ENCODE data around the gene GLB1L3.

GLB1L3 gene

GRCh38 chr11:134272381-134273316 lies 3.5 kb upstream of the GLB1L3 start:
- Histone ChIP-seq H3K4me1 (ENCODE audit: control insufficient read depth, insufficient read depth, low read length) (peaks cover 7% of the 10 kb centered on the region), H3K4me3 (ENCODE audit: low read depth, low read length) (no peak overlapping the region), H3K9me3 (ENCODE audit: control insufficient read depth, insufficient read depth, low read depth, low read length) (no peaks in the 10 kb centered on the region), H3K27ac (ENCODE audit: extremely low read depth, low read depth, low read length) (no peak overlapping the region), H3K36me3 (ENCODE audit: control insufficient read depth in 2 of 2, insufficient read depth in 1 of 2, low read length in 2 of 2) (no peaks in the 10 kb centered on the region)
- ChIA-PET POLR2A (interaction anchor here (0.8 to 2.2 kb wide), 4 partner anchors 11 to 239 kb away, joined by 3 to 11 read pairs (median 8); partner anchors contain the start of genes ACAD8, NCAPD3, THYN1 and VPS26B), CTCF (interaction anchor here (0.7 to 5.4 kb wide), 4 partner anchors 11 to 274 kb away, joined by 3 to 35 read pairs (median 5); no protein-coding TSS in a partner anchor)
- TF ChIP-seq PRDM10 (tag by site-specific recombination; IDR thresholded peaks at IDR 0.05) (0 out of 2 replicates have a peak, but pooled peaks have one; percentile 15), PRDM1 (tag by site-specific recombination; IDR thresholded peaks at IDR 0.05) (0 out of 2 replicates have a peak, but pooled peaks have one; percentile 6), ZNF18 (tag by site-specific recombination; IDR thresholded peaks at IDR 0.05) (peak; percentile 35; the same call in 1 of the 2 replicates), ZNF558 (tag by site-specific recombination; IDR thresholded peaks at IDR 0.05) (no peak), ZBTB17 (tag by site-specific recombination; IDR thresholded peaks at IDR 0.05) (0 out of 2 replicates have a peak, but pooled peaks have one; percentile 14), ZSCAN23 (tag by site-specific recombination; IDR thresholded peaks at IDR 0.05) (no peak), ATF2 (tag by site-specific recombination; IDR thresholded peaks at IDR 0.05; ENCODE audit: low read depth) (peak; percentile 60), INSM2 (tag by site-specific recombination; IDR thresholded peaks at IDR 0.05) (no peak), FEZF1 (tag by site-specific recombination; IDR thresholded peaks at IDR 0.05) (no peak), GLIS1 (tag by site-specific recombination; IDR thresholded peaks at IDR 0.05) (peak; percentile 84), ZNF366 (tag by site-specific recombination; conservative IDR thresholded peaks at IDR 0.05) (peak; percentile 20; the same call in 1 of the 2 replicates), ZNF571 (tag by site-specific recombination; IDR thresholded peaks at IDR 0.05) (no peak), ZNF354C (tag by site-specific recombination; IDR thresholded peaks at IDR 0.05; ENCODE audit: borderline replicate concordance, low read depth) (no peak), ZNF19 (tag by site-specific recombination; IDR thresholded peaks at IDR 0.05; ENCODE audit: low read depth) (no peak), OSR2 (tag by site-specific recombination; IDR thresholded peaks at IDR 0.05) (no peak), HOXD13 (CRISPR knock-in tag; IDR thresholded peaks at IDR 0.05; ENCODE audit: borderline replicate concordance) (no peak), SP3 (tag by site-specific recombination; IDR thresholded peaks at IDR 0.05) (no peak), ZNF513 (tag by site-specific recombination; IDR thresholded peaks at IDR 0.05) (no peak), ZNF629 (tag by site-specific recombination; IDR thresholded peaks at IDR 0.05) (peak; percentile 60), ZNF837 (tag by site-specific recombination; IDR thresholded peaks at IDR 0.05) (no peak), ZNF16 (tag by site-specific recombination; IDR thresholded peaks at IDR 0.05; ENCODE audit: low read depth) (no peak), ZNF423 (tag by site-specific recombination; IDR thresholded peaks at IDR 0.05) (no peak), ZBTB8A (tag by site-specific recombination; IDR thresholded peaks at IDR 0.05) (peak; percentile 25; the same call in 1 of the 2 replicates)
